Mucosa of descending colon (tissue), 3 donors: ENCODE data around the gene RNF166. TPM values are rescaled to one million over a fixed set of nuclear protein-coding genes. Genes with fewer than 3 reads are reported as not detected.
A peak's percentile ranks its signal among the peaks of the same experiment; 100 is the strongest.

Experiments used
- ATAC-seq: fragments of 200-7000 bp; cut with Tn5 transposase; one replicate; pipeline ENCODE4 v1.9.1; 2020; ENCODE audit warnings: mild to moderate bottlenecking, moderate library complexity
- DNase-seq, 3 donors: peaks; one replicate each; pipeline ENCODE4 v3.0.0-alpha.2; 2020
- H3K36me3 ChIP-seq: fragments of 200-600 bp; one replicate; pipeline ENCODE4 v1.8.0; 2021; ENCODE audit warnings: low read depth, mild to moderate bottlenecking
- H3K4me1 ChIP-seq: fragments of 200-600 bp; one replicate; pipeline ENCODE4 v1.8.0; 2021; ENCODE audit warnings: low read depth, mild to moderate bottlenecking
- H3K4me3 ChIP-seq: fragments of 200-600 bp; one replicate; pipeline ENCODE4 v1.8.0; 2021; ENCODE audit warnings: mild to moderate bottlenecking
- H3K9me3 ChIP-seq: fragments of 200-600 bp; one replicate; pipeline ENCODE4 v1.8.0; 2021; ENCODE audit warnings: mild to moderate bottlenecking
- intact Hi-C, 2 donors: fragments of 100-400 bp; cut with DNase I in 1 of 2; cut with micrococcal nuclease in 1 of 2; formaldehyde crosslinking; loops; one replicate each; pipeline versions ENCODE4 v1.11.0 to v1.11.1; 2022; cut with DNase I, micrococcal nuclease
- total RNA-seq, 3 donors: library from RNA; stranded (reverse); fragmentation: NEBNext Ultra II Directional in 2 of 3; extraction: Animal tissue kit (Norgen Biotek cat#: 25700) in 2 of 3; gene quantifications; one replicate each; pipeline versions ENCODE4 v1.2.1 to v1.2.4, GENCODE V29; 2021 to 2023
- TF ChIP-seq, protein P1 (sequence below): fragments of 200-600 bp; IDR thresholded peaks from one replicate; pipeline ENCODE4 v1.8.0; 2022; ENCODE audit warnings: antibody characterized with exemption, mild to moderate bottlenecking
- donor health status: DM: no; HTN: no; CAD: no; lungs with moderate emphysema.
- donor health status: DM: no; HTN: no; CAD: no.
- donor health status: DM: no; HTN: yes; CAD: no.

The RNF166 gene
- total RNA-seq, 3 donors from 2014 or later = 9.5 to 22.8 (median 15.1) TPM

DNA sequence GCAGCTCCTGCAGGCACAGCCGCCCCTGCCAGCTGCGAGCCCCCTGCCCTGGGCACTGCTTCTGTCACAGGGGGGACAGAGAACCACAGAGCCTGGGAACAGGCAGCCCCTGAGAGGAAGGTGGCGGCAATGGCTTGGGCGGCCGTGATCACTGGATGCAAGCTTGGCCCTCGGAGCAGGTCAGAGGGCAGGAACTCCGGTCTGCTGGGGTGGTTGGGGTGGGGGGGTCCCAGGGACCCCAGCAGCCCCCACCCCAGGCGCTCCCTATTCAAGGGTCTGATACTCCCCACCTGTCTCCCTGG lies 53.5 kb downstream of the RNF166 start:
- intact Hi-C loops = no loop called here
- H3K36me3 ChIP-seq = no peaks in the 10 kb centered on the region
- TF ChIP-seq, protein P1, sequence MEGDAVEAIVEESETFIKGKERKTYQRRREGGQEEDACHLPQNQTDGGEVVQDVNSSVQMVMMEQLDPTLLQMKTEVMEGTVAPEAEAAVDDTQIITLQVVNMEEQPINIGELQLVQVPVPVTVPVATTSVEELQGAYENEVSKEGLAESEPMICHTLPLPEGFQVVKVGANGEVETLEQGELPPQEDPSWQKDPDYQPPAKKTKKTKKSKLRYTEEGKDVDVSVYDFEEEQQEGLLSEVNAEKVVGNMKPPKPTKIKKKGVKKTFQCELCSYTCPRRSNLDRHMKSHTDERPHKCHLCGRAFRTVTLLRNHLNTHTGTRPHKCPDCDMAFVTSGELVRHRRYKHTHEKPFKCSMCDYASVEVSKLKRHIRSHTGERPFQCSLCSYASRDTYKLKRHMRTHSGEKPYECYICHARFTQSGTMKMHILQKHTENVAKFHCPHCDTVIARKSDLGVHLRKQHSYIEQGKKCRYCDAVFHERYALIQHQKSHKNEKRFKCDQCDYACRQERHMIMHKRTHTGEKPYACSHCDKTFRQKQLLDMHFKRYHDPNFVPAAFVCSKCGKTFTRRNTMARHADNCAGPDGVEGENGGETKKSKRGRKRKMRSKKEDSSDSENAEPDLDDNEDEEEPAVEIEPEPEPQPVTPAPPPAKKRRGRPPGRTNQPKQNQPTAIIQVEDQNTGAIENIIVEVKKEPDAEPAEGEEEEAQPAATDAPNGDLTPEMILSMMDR = no peak
- DNase-seq (peak in 2 of 3 donors; percentile 33 to 58), ATAC-seq (no peak)
- H3K4me1 ChIP-seq = peaks cover 9% of the 10 kb centered on the region
- H3K4me3 ChIP-seq = no peak overlapping the region
- no peaks in the 10 kb centered on the region for H3K9me3 ChIP-seq

- intact Hi-C loops = no loop called here
These were observed 54.0 kb downstream of the RNF166 start for GRCh38 chr16:88651989-88652761.

GRCh38 chr16:88651276-88651988 lies 54.8 kb downstream of the RNF166 start:
- peaks cover 9% of the 10 kb centered on the region for H3K4me1 ChIP-seq
- H3K4me3 ChIP-seq = peak overlapping the region; percentile 45
- peak; percentile 59 to 92 (median 76) for DNase-seq
- H3K9me3 ChIP-seq = no peaks in the 10 kb centered on the region
- peak; percentile 59 for ATAC-seq
- intact Hi-C loops = no loop called here
- H3K36me3 ChIP-seq = no peaks in the 10 kb centered on the region
- TF ChIP-seq, protein P1 = no peak

More at GRCh38 chr16:88651989-88652761, 54.0 kb downstream of the RNF166 start:
- no peak for ATAC-seq
- no peaks in the 10 kb centered on the region for H3K9me3 ChIP-seq
- no peaks in the 10 kb centered on the region for H3K36me3 ChIP-seq
- TF ChIP-seq, protein P1 = no peak
- H3K4me3 ChIP-seq = no peak overlapping the region
- peaks cover 9% of the 10 kb centered on the region for H3K4me1 ChIP-seq
- peak in 2 of 3 donors; percentile 41 to 64 for DNase-seq

DNA sequence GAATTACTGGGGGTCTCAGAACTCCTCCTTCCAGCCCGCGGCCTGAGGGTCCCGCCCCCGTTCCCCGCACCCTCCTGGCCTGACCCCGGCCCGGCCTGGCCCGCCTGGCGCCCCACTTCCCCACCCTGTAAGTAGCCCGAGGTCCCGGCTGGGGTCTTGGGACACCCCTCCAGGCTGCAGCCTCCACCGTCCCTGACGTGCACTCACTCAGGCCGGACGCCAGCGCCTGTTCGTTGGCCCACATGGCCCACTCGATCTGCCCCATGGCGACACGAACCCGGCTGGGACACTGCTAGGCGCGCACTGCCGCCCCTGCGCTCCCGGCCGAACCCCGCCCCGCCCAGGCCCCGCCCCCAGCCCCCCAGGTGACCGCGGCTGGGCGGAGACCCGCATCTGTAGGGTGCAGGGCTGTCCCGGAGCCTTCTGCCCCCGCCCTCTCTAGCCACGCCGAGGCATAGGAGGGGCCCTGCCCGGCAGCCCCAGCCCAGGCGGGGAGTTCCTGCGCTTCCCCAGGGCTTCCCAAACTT lies 55.4 kb downstream of the RNF166 start, which contains the start of gene CYBA:
Gene CYBA, minus strand, starts transcription at position 305 of the 527 bp plus-strand sequence. Its CDS starts 40 bp downstream, at position 265.
- peak; percentile 85 for ATAC-seq
- H3K4me1 ChIP-seq = peaks cover 11% of the 10 kb centered on the region
- H3K36me3 ChIP-seq = no peaks in the 10 kb centered on the region
- TF ChIP-seq, protein P1 = no peak
- DNase-seq = peak; percentile 87 to 95 (median 93)
- peak within 1 kb of the TSS; percentile 45 for H3K4me3 ChIP-seq
- no peaks in the 10 kb centered on the region for H3K9me3 ChIP-seq
- intact Hi-C loops = no loop called here

DNA sequence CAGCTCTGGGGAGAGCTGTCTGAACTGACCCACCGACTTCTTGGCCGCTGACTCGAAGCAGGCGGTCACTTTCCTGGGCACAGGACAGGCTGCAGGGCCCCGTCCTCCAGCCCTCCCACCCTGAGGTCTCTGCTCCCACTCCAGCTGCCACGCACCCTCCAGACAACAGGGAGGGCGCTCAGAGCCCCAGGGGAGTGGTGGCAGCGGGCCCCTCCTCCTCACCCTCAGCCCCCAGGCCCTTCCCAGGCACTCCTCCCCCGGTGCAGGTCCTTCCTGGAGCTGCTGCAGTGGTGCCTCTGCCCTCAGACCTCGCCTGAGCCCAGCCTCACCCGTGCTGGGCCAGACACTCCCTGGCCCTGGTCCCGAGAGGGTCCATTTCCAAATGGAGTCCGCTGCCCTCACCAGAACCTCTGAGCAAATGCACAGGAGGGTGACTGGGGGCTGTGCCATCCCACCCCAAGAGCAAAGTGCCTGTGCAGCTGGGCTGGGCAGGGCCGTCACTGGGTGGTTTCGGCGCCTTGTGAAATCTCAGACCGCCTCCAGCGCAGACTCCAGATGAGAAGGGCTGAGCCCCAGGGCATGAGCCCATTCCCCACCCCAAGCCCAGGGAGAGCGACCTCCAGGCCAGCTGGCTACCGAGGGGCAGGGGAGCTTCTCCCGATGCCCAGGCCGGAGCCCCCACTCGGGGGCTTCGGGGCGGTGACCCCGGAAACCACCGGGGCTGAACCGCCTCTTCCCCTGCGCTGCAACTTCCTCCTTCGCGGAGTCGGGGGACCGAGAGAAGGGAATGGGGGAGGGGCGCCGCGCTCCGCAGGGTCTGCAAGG lies 56.1 kb downstream of the RNF166 start:
- ATAC-seq = peak; percentile 52
- H3K9me3 ChIP-seq = no peaks in the 10 kb centered on the region
- DNase-seq = peak; percentile 63 to 86 (median 77)
- TF ChIP-seq, protein P1 = no peak
- H3K36me3 ChIP-seq = no peaks in the 10 kb centered on the region
- peak overlapping the region; percentile 45 for H3K4me3 ChIP-seq
- intact Hi-C loops = no loop called here
- H3K4me1 ChIP-seq = peaks cover 12% of the 10 kb centered on the region
